ENCODE measurements around the gene SGCA.

DNA sequence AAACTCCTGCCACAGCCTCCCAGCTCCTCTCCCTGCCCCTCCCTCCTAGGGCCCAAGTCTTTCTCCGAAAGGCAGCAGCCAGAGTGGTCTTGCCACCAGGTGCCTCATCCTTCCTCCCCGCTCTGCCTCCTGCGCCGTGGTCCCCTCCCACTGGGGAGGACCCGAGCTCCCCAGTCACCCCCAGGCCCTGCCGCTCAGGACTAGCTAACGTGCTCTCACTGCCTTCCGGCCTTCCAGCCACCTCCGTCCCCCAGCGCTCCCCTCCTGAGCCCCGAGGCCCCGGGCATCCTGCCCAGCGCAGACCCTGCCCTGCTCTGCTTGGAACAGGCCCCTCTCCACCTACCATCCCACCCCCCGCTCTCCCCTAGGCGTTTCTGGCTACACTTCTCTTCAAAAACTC lies 55.0 kb downstream of the SGCA start:
- TF ChIP-seq, protein P1, sequence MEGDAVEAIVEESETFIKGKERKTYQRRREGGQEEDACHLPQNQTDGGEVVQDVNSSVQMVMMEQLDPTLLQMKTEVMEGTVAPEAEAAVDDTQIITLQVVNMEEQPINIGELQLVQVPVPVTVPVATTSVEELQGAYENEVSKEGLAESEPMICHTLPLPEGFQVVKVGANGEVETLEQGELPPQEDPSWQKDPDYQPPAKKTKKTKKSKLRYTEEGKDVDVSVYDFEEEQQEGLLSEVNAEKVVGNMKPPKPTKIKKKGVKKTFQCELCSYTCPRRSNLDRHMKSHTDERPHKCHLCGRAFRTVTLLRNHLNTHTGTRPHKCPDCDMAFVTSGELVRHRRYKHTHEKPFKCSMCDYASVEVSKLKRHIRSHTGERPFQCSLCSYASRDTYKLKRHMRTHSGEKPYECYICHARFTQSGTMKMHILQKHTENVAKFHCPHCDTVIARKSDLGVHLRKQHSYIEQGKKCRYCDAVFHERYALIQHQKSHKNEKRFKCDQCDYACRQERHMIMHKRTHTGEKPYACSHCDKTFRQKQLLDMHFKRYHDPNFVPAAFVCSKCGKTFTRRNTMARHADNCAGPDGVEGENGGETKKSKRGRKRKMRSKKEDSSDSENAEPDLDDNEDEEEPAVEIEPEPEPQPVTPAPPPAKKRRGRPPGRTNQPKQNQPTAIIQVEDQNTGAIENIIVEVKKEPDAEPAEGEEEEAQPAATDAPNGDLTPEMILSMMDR (conservative IDR thresholded peaks at IDR 0.05; ENCODE audit: low read length): no peak
- no peak for TF ChIP-seq EZH2phosphoT487 (IDR thresholded peaks at IDR 0.05; ENCODE audit: borderline replicate concordance, low read depth, low read length)
